Vagina (tissue), 2 donors: ENCODE results near the gene AIPL1. TPM values are rescaled to one million over a fixed set of nuclear protein-coding genes. Genes with fewer than 3 reads are reported as not detected.

Experiments
- DNase-seq, 2 donors: peaks; one replicate each; pipeline ENCODE4 v3.0.0-alpha.2; 2017; ENCODE audit errors: extremely low spot score in 2 of 2
- H3K27ac ChIP-seq: fragments of 200-600 bp; sonication (generic); one replicate; pipeline ENCODE4 v1.5.1; 2019
- H3K27me3 ChIP-seq: fragments of 200-600 bp; sonication (generic); one replicate; pipeline ENCODE4 v1.5.1; 2019
- H3K36me3 ChIP-seq, 2 donors: fragments of 200-600 bp; sonication (generic); one replicate each; pipeline ENCODE4 v1.5.1; 2017 to 2019
- H3K4me1 ChIP-seq: fragments of 200-600 bp; sonication (generic); one replicate; pipeline ENCODE4 v1.5.1; 2019
- H3K4me3 ChIP-seq, 2 donors: fragments of 200-600 bp; sonication (generic); 1 replicate in 1 of 2; 2 replicates in 1 of 2; pipeline ENCODE4 v1.5.1; 2016 to 2019
- H3K9me3 ChIP-seq: fragments of 200-600 bp; sonication (generic); one replicate; pipeline ENCODE4 v1.5.1; 2019
- POLR2A ChIP-seq, 2 donors: fragments of 450-650 bp; IDR thresholded peaks; one replicate each; pipeline ENCODE4 v1.6.1; 2017; ENCODE audit warnings: antibody characterized with exemption in 2 of 2, mild to moderate bottlenecking in 2 of 2, moderate library complexity in 2 of 2
- POLR2AphosphoS5 ChIP-seq, 2 donors: sonication (generic); formaldehyde crosslinking; IDR thresholded peaks; one replicate each; pipeline ENCODE4 v1.9.0; 2017; ENCODE audit warnings: antibody characterized with exemption in 2 of 2, mild to moderate bottlenecking in 2 of 2, low read depth in 1 of 2; ENCODE audit not compliant: insufficient read depth in 1 of 2
- intact Hi-C: fragments of 100-400 bp; cut with DNase I; formaldehyde crosslinking; loops from one replicate; pipeline ENCODE4 v1.15.1; 2023
- total RNA-seq: library from RNA; depleted of rRNA; stranded (reverse); fragments of >200 nt; gene quantifications from one replicate; pipeline ENCODE4 v1.2.3, GENCODE V29; 2016
- TF ChIP-seq, protein P1 (sequence below), 3 experiments: fragments of 450-650 bp in 2 of 3; fragments of 200-600 bp in 1 of 3; sonication (generic) in 1 of 3; IDR thresholded peaks; one replicate each; pipeline ENCODE4 v1.5.1; 2017 to 2019; ENCODE audit warnings: antibody characterized with exemption in 3 of 3, mild to moderate bottlenecking in 2 of 3, moderate library complexity in 2 of 3

AIPL1 gene
- total RNA-seq, 1 donor from 2014 or later: not detected

DNA sequence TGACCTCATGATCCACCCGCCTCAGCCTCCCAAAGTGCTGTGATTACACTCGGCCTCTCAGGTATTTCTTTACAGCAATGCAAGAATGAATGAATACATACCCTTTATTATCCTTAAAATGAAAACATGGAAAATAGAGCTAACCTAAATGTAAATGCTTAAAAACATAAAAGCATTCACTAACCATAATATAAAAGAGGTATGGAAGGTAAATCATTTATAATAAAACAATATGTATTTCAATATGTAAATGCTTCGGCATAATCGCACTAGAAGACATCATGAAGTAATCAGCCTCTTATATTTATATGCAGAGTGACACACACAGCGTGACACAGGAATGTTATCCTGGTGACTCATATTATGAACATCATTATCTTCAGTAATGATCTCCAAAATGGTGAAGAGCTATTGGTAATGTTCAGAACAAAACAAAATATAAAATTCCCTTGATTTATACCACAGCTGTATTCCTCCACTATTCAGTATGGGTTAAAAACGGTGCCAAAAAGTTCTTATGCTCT, 53.9 kb downstream of the AIPL1 start:
- TF ChIP-seq POLR2A (IDR thresholded peaks at IDR 0.05): no peak
- no peak for DNase-seq
- intact Hi-C loops: no loop called here
- no peaks in the 10 kb centered on the region for H3K27me3 ChIP-seq
- H3K4me3 ChIP-seq: no peak overlapping the region
- no peak overlapping the region for H3K27ac ChIP-seq
- no peaks in the 10 kb centered on the region for H3K4me1 ChIP-seq
- H3K36me3 ChIP-seq: no peaks in the 10 kb centered on the region
- H3K9me3 ChIP-seq: no peaks in the 10 kb centered on the region

DNA sequence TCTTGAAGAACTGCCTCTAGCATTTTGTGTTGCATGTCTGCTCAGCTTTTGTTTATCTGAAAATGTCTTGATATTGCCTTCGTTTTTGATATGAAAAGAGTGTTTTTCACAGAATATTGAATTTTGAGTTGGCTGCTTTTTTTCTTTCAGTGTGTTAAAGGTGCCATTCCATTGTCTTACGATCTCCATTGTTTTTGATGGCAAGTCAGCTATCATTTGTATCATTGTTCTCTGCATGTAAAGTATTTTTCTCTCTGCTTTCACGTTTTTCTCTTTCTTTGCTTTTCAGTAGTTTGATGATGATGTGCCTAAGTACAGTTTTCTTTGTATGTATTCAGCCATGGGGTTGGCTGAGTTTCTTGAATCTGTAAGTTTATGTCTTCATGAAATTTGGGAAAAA, 57.0 kb downstream of the AIPL1 start:
- no peaks in the 10 kb centered on the region for H3K36me3 ChIP-seq
- intact Hi-C loops: no loop called here
- no peaks in the 10 kb centered on the region for H3K9me3 ChIP-seq
- no peaks in the 10 kb centered on the region for H3K4me1 ChIP-seq
- no peaks in the 10 kb centered on the region for H3K27me3 ChIP-seq
- TF ChIP-seq, protein P1, sequence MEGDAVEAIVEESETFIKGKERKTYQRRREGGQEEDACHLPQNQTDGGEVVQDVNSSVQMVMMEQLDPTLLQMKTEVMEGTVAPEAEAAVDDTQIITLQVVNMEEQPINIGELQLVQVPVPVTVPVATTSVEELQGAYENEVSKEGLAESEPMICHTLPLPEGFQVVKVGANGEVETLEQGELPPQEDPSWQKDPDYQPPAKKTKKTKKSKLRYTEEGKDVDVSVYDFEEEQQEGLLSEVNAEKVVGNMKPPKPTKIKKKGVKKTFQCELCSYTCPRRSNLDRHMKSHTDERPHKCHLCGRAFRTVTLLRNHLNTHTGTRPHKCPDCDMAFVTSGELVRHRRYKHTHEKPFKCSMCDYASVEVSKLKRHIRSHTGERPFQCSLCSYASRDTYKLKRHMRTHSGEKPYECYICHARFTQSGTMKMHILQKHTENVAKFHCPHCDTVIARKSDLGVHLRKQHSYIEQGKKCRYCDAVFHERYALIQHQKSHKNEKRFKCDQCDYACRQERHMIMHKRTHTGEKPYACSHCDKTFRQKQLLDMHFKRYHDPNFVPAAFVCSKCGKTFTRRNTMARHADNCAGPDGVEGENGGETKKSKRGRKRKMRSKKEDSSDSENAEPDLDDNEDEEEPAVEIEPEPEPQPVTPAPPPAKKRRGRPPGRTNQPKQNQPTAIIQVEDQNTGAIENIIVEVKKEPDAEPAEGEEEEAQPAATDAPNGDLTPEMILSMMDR (IDR thresholded peaks at IDR 0.05): no peak
- TF ChIP-seq POLR2A (IDR thresholded peaks at IDR 0.05) (no peak), POLR2AphosphoS5 (IDR thresholded peaks at IDR 0.05; ENCODE audit: insufficient read depth in 1 of 2, low read depth in 1 of 2) (no peak)
- H3K4me3 ChIP-seq: no peak overlapping the region
- DNase-seq: no peak
- H3K27ac ChIP-seq: no peak overlapping the region

DNA sequence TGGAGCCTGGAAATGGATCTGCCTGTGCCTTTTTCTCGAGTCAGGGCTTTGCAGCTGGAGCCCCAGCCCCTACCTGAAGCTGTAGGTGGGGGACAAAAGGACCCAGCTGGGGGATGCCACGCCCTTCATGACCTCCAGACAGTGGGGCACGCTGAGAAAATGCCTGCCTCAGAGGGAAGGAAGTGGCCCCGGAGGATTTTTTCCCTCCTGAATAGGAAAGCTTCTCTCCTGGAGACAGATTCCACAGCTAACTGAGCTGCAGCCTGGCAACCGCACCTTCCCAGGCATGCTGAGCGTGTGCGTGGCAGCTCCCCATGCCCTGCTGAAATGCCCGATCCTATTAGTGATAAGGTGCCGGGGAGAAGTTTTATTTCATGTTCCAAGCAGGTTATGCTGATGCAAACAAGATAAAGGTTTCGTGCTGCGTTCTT, 58.0 kb downstream of the AIPL1 start:
- no peaks in the 10 kb centered on the region for H3K27me3 ChIP-seq
- H3K27ac ChIP-seq: no peak overlapping the region
- no peaks in the 10 kb centered on the region for H3K9me3 ChIP-seq
- intact Hi-C loops: no loop called here
- H3K4me1 ChIP-seq: no peaks in the 10 kb centered on the region
- TF ChIP-seq POLR2AphosphoS5 (IDR thresholded peaks at IDR 0.05; ENCODE audit: insufficient read depth in 1 of 2, low read depth in 1 of 2) (no peak), POLR2A (IDR thresholded peaks at IDR 0.05) (no peak)
- TF ChIP-seq, protein P1 (IDR thresholded peaks at IDR 0.05): no peak
- DNase-seq: peak in 1 of 2 donors; percentile 10
- H3K4me3 ChIP-seq: no peak overlapping the region
- no peaks in the 10 kb centered on the region for H3K36me3 ChIP-seq

DNA sequence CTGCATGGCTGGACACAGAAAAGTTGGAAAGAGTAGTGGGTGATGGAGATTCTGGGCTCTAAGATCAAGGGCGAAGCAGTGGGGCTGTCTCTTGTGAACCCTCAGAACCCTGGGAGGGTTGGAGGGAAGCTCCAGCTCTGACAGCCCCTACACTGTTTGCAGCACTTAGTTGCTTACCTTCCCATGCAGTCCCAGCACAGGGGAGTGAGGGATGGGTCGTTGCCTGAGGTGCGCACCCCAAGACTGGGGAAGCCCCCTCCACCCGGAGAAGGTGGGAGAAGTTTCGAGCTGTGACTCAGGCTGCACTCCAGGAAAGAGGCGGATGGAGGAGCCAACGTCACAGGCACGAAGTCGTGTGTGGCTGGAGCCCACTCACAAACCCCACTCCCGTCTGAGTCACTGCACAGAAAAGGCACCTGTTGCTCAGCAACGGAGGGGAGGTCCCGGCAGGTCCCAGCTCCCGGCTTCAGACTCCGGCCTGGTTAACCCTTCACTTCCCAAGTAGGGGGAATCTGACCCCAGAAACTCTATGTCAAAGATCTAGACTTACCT, 60.1 kb downstream of the AIPL1 start:
- H3K27ac ChIP-seq: no peak overlapping the region
- H3K27me3 ChIP-seq: no peaks in the 10 kb centered on the region
- no peak overlapping the region for H3K4me3 ChIP-seq
- DNase-seq: peak; percentile 60 to 85
- intact Hi-C loops: no loop called here
- H3K9me3 ChIP-seq: no peaks in the 10 kb centered on the region
- H3K36me3 ChIP-seq: no peaks in the 10 kb centered on the region
- no peaks in the 10 kb centered on the region for H3K4me1 ChIP-seq
- TF ChIP-seq POLR2A (IDR thresholded peaks at IDR 0.05): no peak
- TF ChIP-seq, protein P1 (IDR thresholded peaks at IDR 0.05): no peak
- no peak for TF ChIP-seq POLR2AphosphoS5 (IDR thresholded peaks at IDR 0.05; ENCODE audit: insufficient read depth in 1 of 2, low read depth in 1 of 2)

DNA sequence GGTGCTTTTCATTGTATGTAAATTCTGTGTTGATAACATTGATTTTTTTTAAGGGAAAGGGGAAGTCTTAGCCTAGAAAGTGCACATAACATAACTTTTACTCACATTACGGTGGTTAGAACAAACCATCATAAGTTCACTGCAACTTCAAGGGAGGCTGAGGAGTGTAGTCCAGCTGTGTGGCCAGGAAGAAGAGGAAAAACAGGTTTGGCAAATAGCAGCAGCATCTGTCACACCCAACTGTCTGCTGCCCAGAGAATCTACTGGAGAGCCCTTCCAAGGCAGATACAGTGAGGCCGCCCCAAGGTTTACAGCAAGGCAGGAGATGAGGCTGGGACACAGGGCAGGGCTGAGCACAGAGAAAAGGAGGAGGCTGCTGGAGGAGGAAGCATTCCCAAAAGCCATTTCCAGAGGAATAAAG, 60.6 kb downstream of the AIPL1 start:
- H3K9me3 ChIP-seq: no peaks in the 10 kb centered on the region
- peak in 1 of 2 donors; percentile 67 for DNase-seq
- no peak overlapping the region for H3K27ac ChIP-seq
- no peaks in the 10 kb centered on the region for H3K36me3 ChIP-seq
- TF ChIP-seq, protein P1 (IDR thresholded peaks at IDR 0.05): no peak
- TF ChIP-seq POLR2AphosphoS5 (IDR thresholded peaks at IDR 0.05; ENCODE audit: insufficient read depth in 1 of 2, low read depth in 1 of 2) (no peak), POLR2A (IDR thresholded peaks at IDR 0.05) (no peak)
- no peaks in the 10 kb centered on the region for H3K27me3 ChIP-seq
- H3K4me3 ChIP-seq: no peak overlapping the region
- intact Hi-C loops: no loop called here
- no peaks in the 10 kb centered on the region for H3K4me1 ChIP-seq

Other genes with a start within 250 kb of the AIPL1 start
- 0.74 TPM for gene PIMREG, start 9.3 kb upstream of the AIPL1 start, total RNA-seq
- 8.6 TPM for gene PITPNM3, start 121.4 kb upstream of the AIPL1 start, total RNA-seq
- 14.5 TPM for gene KIAA0753, start 205.6 kb upstream of the AIPL1 start, total RNA-seq
- gene TXNDC17, start 205.9 kb upstream of the AIPL1 start, total RNA-seq: 164 TPM
- gene MED31, start 216.5 kb upstream of the AIPL1 start, total RNA-seq: 13.3 TPM
- 3.2 TPM for gene C17orf100, start 216.6 kb upstream of the AIPL1 start, total RNA-seq